Endothelial cell of umbilical vein (primary cell): ENCODE data around the gene LPAR6. TPM values are rescaled to one million over a fixed set of nuclear protein-coding genes. Genes with fewer than 3 reads are reported as not detected.

Experiments used
- BruUV-seq: library from RNA; stranded (reverse); fragments of 400-500 nt; replicated peaks from 2 replicates; lab custom pipeline; 2021; lab: Mats Ljungman, UMichigan
- CTCF ChIA-PET: fragments of 300-600, 350-600 bp; sonication (Branson Sonifier 250); formaldehyde crosslinking; loops from one replicate; lab custom pipeline; 2021; ENCODE audit warnings: antibody characterized with exemption, inconsistent platforms; lab: Charles Lee
- POLR2A ChIA-PET: fragments of 300-600, 350-600 bp; sonication (Branson Sonifier 250); formaldehyde crosslinking; loops from one replicate; lab custom pipeline; 2021; ENCODE audit warnings: antibody characterized with exemption, inconsistent platforms; lab: Charles Lee
- DNase-seq: peaks from one replicate; pipeline ENCODE4 v3.0.0-alpha.2; 2011; ENCODE audit warnings: low read depth, low spot score
- FAIRE-seq: peaks from 2 replicates; lab custom pipeline; 2011; peaks lifted over from hg19 to GRCh38; lab: Jason Lieb, UNC
- H2AFZ ChIP-seq: 2 replicates; pipeline ENCODE4 v1.6.0; 2012; ENCODE audit warnings: low read depth, low read length, control low read depth, inconsistent platforms
- H3K27ac ChIP-seq: 2 replicates; pipeline ENCODE4 v1.5.1; 2011; ENCODE audit warnings: low read depth, mild to moderate bottlenecking, control low read depth, low read length, moderate library complexity; ENCODE audit not compliant: insufficient read depth
- H3K27me3 ChIP-seq, 2 experiments: 2 replicates each; pipeline versions ENCODE4 v1.6.0 to v1.6.1; 2011; ENCODE audit warnings: low read length in 2 of 2, mixed read lengths in 1 of 2; ENCODE audit not compliant: control insufficient read depth in 2 of 2, insufficient read depth in 2 of 2
- H3K36me3 ChIP-seq, 2 experiments: 2 replicates in 1 of 2; 3 replicates in 1 of 2; pipeline ENCODE4 v1.5.1; 2011; ENCODE audit warnings: low read length in 2 of 2, mild to moderate bottlenecking in 1 of 2, moderate library complexity in 1 of 2; ENCODE audit not compliant: control insufficient read depth in 2 of 2, insufficient read depth in 2 of 2; ENCODE audit errors: extremely low read depth in 1 of 2
- H3K4me1 ChIP-seq: 3 replicates; pipeline ENCODE4 v1.5.1; 2011; ENCODE audit warnings: mild to moderate bottlenecking, low read length; ENCODE audit not compliant: control insufficient read depth, insufficient read depth; ENCODE audit errors: extremely low read depth
- H3K4me2 ChIP-seq: 2 replicates; pipeline ENCODE4 v1.6.1; 2011; ENCODE audit warnings: low read length, control low read depth, mixed read lengths; ENCODE audit not compliant: insufficient read depth
- H3K4me3 ChIP-seq, 3 experiments: fragments of 200-600 bp in 1 of 3; sonication (generic), shearing (Covaris generic) in 1 of 3; replicated peaks in 1 of 3; 2 replicates each; pipeline ENCODE4 v1.5.1; 2011 to 2016; ENCODE audit warnings: control low read depth in 3 of 3, low read length in 3 of 3, mild to moderate bottlenecking in 2 of 3, inconsistent platforms in 1 of 3, low read depth in 1 of 3, moderate library complexity in 1 of 3; ENCODE audit not compliant: insufficient read depth in 1 of 3
- H3K79me2 ChIP-seq: 2 replicates; pipeline ENCODE4 v1.6.0; 2012; ENCODE audit warnings: low read length, inconsistent platforms; ENCODE audit not compliant: control insufficient read depth, insufficient read depth
- H3K9ac ChIP-seq: replicated peaks from 2 replicates; pipeline ENCODE3; 2011; ENCODE audit warnings: low read length, control low read depth; ENCODE audit not compliant: insufficient read depth; ENCODE audit errors: extremely low read depth
- H3K9me1 ChIP-seq: replicated peaks from 3 replicates; pipeline ENCODE4 v1.6.0; 2011; ENCODE audit warnings: mild to moderate bottlenecking, low read length; ENCODE audit not compliant: control insufficient read depth, insufficient read depth; ENCODE audit errors: extremely low read depth
- H3K9me3 ChIP-seq: replicated peaks from 2 replicates; pipeline ENCODE4 v1.5.1; 2012; ENCODE audit warnings: low read length, inconsistent platforms; ENCODE audit not compliant: control insufficient read depth, insufficient read depth
- H4K20me1 ChIP-seq: replicated peaks from 2 replicates; pipeline ENCODE3; 2011; ENCODE audit warnings: mild to moderate bottlenecking, low read length; ENCODE audit not compliant: control insufficient read depth, insufficient read depth; ENCODE audit errors: extremely low read depth
- CTCF ChIP-seq, 2 donors: IDR thresholded peaks; 1 replicate in 1 of 2; 2 replicates in 1 of 2; pipeline ENCODE4 v1.5.1; 2011; ENCODE audit warnings: low read length in 2 of 2, mild to moderate bottlenecking in 2 of 2, moderate library complexity in 2 of 2, control low read depth in 1 of 2, inconsistent platforms in 1 of 2, low read depth in 1 of 2; ENCODE audit not compliant: insufficient read depth in 1 of 2; ENCODE audit errors: extremely low read depth in 1 of 2
- EZH2 ChIP-seq: IDR thresholded peaks from 2 replicates; pipeline ENCODE4 v1.6.1; 2012; ENCODE audit warnings: borderline replicate concordance, low read depth, mild to moderate bottlenecking, moderate library complexity, low read length, inconsistent platforms; ENCODE audit not compliant: severe bottlenecking
- FOS ChIP-seq: IDR thresholded peaks from 2 replicates; pipeline ENCODE4 v1.6.1; 2011; ENCODE audit warnings: mild to moderate bottlenecking, low read length, moderate library complexity, borderline replicate concordance; ENCODE audit not compliant: insufficient read depth
- GATA2 ChIP-seq: IDR thresholded peaks from 2 replicates; pipeline ENCODE4 v1.7.0; 2011; ENCODE audit warnings: low read depth, mild to moderate bottlenecking, moderate library complexity, mixed read lengths, low read length; ENCODE audit not compliant: insufficient read length, insufficient read depth
- JUN ChIP-seq: IDR thresholded peaks from 2 replicates; pipeline ENCODE4 v1.6.1; 2011; ENCODE audit warnings: borderline replicate concordance, low read depth; ENCODE audit not compliant: insufficient read length, insufficient read depth
- MAX ChIP-seq: IDR thresholded peaks from 2 replicates; pipeline ENCODE4 v1.6.1; 2011; ENCODE audit not compliant: insufficient read depth, insufficient read length
- MYC ChIP-seq: IDR thresholded peaks from one replicate; pipeline ENCODE4 v1.6.1; 2011; ENCODE audit warnings: mild to moderate bottlenecking, low read depth, low read length
- POLR2A ChIP-seq: IDR thresholded peaks from 2 replicates; pipeline ENCODE4 v1.6.1; 2012; ENCODE audit warnings: low read depth, mild to moderate bottlenecking, control low read depth, low read length
- POLR2AphosphoS5 ChIP-seq: IDR thresholded peaks from 2 replicates; pipeline ENCODE4 v1.6.1; 2012; ENCODE audit warnings: low read depth, mild to moderate bottlenecking, control low read depth, low read length, moderate library complexity; ENCODE audit not compliant: insufficient read depth
- dilution Hi-C: fragments of 300-500 bp; cut with MboI; formaldehyde crosslinking; loops from one replicate; pipeline ENCODE4 v1.15.0; 2019; ENCODE audit warnings: low sequenced_read_pairs; ENCODE audit not compliant: extremely low pct_ligation_motif_present
- intact Hi-C: fragments of 100-400 bp; cut with micrococcal nuclease; formaldehyde crosslinking; loops from one replicate; pipeline ENCODE4 v1.10.0; 2022
- polyA plus RNA-seq, 4 experiments: library from polyadenylated mRNA; depleted of rRNA in 3 of 4; stranded (reverse) in 3 of 4; unstranded in 1 of 4; fragments of >200 nt; gene quantifications; 2 replicates each; pipeline versions ENCODE4 v1.2.1 to v1.2.3, GENCODE V29; 2011 to 2012; ENCODE audit warnings: missing spikeins in 1 of 4
- total RNA-seq: library from RNA; stranded (reverse); gene quantifications from 2 replicates; pipeline ENCODE4 v1.2.3, GENCODE V29; 2021

Gene LPAR6
- total and polyA plus RNA-seq, 2 donors (not counting 3 experiments of a cell fraction or from before 2014, with no cell fraction given), result 14.5 to 22.9 TPM

DNA sequence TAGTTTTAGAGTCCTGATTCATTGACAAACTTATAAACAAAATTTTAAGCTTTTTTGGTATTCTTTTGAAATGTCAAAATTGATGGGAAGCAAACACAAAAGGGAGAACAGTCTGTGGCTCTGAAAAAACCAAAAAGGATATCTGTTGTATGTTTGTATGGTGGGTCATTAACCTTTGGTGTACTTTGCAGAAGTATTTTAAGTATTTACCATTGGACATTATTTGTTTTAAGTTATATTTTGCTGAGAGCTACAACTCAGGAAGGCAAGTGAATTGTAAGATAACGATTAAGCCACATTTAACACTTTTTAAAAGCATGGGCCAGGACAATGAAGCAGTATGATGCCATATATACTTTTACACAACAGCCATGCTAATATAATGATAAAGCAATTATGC lies 15.2 kb downstream of the LPAR6 start:
- TF ChIP-seq CTCF (IDR thresholded peaks at IDR 0.05; ENCODE audit: extremely low read depth in 1 of 2, insufficient read depth in 1 of 2, low read depth in 1 of 2, low read length in 2 of 2) (no peak), MYC (no peak), GATA2 (no peak), POLR2A (no peak), POLR2AphosphoS5 (no peak), JUN (no peak), FOS (no peak), MAX (no peak), EZH2 (no peak)
- POLR2A ChIA-PET, result interaction anchor here (1.1 kb wide), 1 partner anchor 135 kb away, joined by 3 read pairs; no protein-coding TSS in a partner anchor
- CTCF ChIA-PET, result interaction anchor here (0.8 to 2.8 kb wide), 9 partner anchors 8 to 183 kb away, joined by 3 to 23 read pairs (median 5); partner anchors contain the start of gene LPAR6
- Histone ChIP-seq H3K4me1 (peaks cover 44% of the 10 kb centered on the region), H3K9ac (no peak overlapping the region), H3K4me2 (no peak overlapping the region), H3K27ac (no peak overlapping the region), H3K27me3 (no peaks in the 10 kb centered on the region), H3K9me1 (no peaks in the 10 kb centered on the region), H2AFZ (no peak overlapping the region), H3K36me3 (peaks cover 0 to 2% of the 10 kb centered on the region in 2 experiments), H4K20me1 (no peaks in the 10 kb centered on the region), H3K4me3 (no peak overlapping the region), H3K9me3 (no peaks in the 10 kb centered on the region), H3K79me2 (peaks cover 2% of the 10 kb centered on the region)
- FAIRE-seq, result no peak
- dilution Hi-C loops (no loop called here), intact Hi-C loops (no loop called here)
- DNase-seq, result peak; percentile 28
- BruUV-seq, result no TSS peak
